ENCODE data around the gene RHBDD3. TPM values are rescaled to one million over a fixed set of nuclear protein-coding genes. Genes with fewer than 3 reads are reported as not detected.

RHBDD3 gene
- total and polyA plus RNA-seq, 12 donors, result 12.2 to 103 (median 45.0) TPM

GRCh38 chr22:29301716-29302401, 34.1 kb upstream of the RHBDD3 start:
- no peaks in the 10 kb centered on the region for H3K27me3 ChIP-seq
- 71 to 86% (median 78%) methylated on average over 14 to 17 of the region's 17 CpGs for WGBS, 4 donors
- intact Hi-C loops (cut with DNase I), result no loop called here
- peak in 1 of 7 donors; percentile 28 for DNase-seq
- peak overlapping the region in 4 of 5 donors; percentile 42 to 88 (median 69) for H3K27ac ChIP-seq
- no peak overlapping the region for H3K4me3 ChIP-seq
- H3K9me3 ChIP-seq (replicated peaks in 1 of 3), result no peaks in the 10 kb centered on the region
- H3K36me3 ChIP-seq (replicated peaks in 1 of 2), result peaks cover 0 to 43% of the 10 kb centered on the region in 2 donors
- TF ChIP-seq CTCF (IDR thresholded peaks at IDR 0.05), result no peak
- no peak for TF ChIP-seq POLR2A (IDR thresholded peaks at IDR 0.05)
- H3K4me1 ChIP-seq (replicated peaks in 1 of 2), result peaks cover 13 to 25% of the 10 kb centered on the region in 2 donors

- peak in 3 of 7 donors; percentile 22 to 53 (median 24) for DNase-seq
- Histone ChIP-seq H3K9me3 (replicated peaks in 1 of 3) (no peaks in the 10 kb centered on the region), H3K36me3 (replicated peaks in 1 of 2) (peaks cover 0 to 52% of the 10 kb centered on the region in 2 donors), H3K27me3 (no peaks in the 10 kb centered on the region), H3K27ac (peak overlapping the region in 1 of 5 donors; percentile 34), H3K4me1 (replicated peaks in 1 of 2) (peaks cover 13 to 18% of the 10 kb centered on the region in 2 donors), H3K4me3 (no peak overlapping the region)
- TF ChIP-seq CTCF (IDR thresholded peaks at IDR 0.05), result no peak
- TF ChIP-seq POLR2A (IDR thresholded peaks at IDR 0.05), result no peak
- 79 to 83% (median 79%) methylated on average over 10 of the region's 10 CpGs for WGBS, 4 donors
- intact Hi-C loops (cut with DNase I), result no loop called here
These were observed 33.2 kb upstream of the RHBDD3 start for GRCh38 chr22:29300807-29301601.

GRCh38 chr22:29300467-29300806, 32.7 kb upstream of the RHBDD3 start:
- Histone ChIP-seq H3K4me1 (replicated peaks in 1 of 2) (peaks cover 13 to 16% of the 10 kb centered on the region in 2 donors), H3K4me3 (no peak overlapping the region), H3K27me3 (no peaks in the 10 kb centered on the region), H3K27ac (peak overlapping the region in 1 of 5 donors; percentile 34), H3K9me3 (replicated peaks in 1 of 3) (no peaks in the 10 kb centered on the region), H3K36me3 (replicated peaks in 1 of 2) (peaks cover 0 to 57% of the 10 kb centered on the region in 2 donors)
- intact Hi-C loops (cut with DNase I), result no loop called here
- DNase-seq, result peak in 1 of 7 donors; percentile 49
- TF ChIP-seq POLR2A (IDR thresholded peaks at IDR 0.05), result no peak
- no peak for TF ChIP-seq CTCF (IDR thresholded peaks at IDR 0.05)
- 67 to 76% (median 70%) methylated on average over 4 of the region's 4 CpGs for WGBS, 4 donors

GRCh38 chr22:29299136-29299900, 31.5 kb upstream of the RHBDD3 start:
- 85 to 92% (median 88%) methylated on average over 19 of the region's 19 CpGs for WGBS, 4 donors
- peak in 2 of 7 donors; percentile 14 to 52 for DNase-seq
- H3K9me3 ChIP-seq (replicated peaks in 1 of 3), result no peaks in the 10 kb centered on the region
- peaks cover 13 to 16% of the 10 kb centered on the region in 2 donors for H3K4me1 ChIP-seq (replicated peaks in 1 of 2)
- no peak overlapping the region for H3K27ac ChIP-seq
- TF ChIP-seq POLR2A (IDR thresholded peaks at IDR 0.05) (no peak), CTCF (IDR thresholded peaks at IDR 0.05) (no peak)
- intact Hi-C loops (cut with DNase I), result no loop called here
- peaks cover 0 to 69% of the 10 kb centered on the region in 2 donors for H3K36me3 ChIP-seq (replicated peaks in 1 of 2)
- no peak overlapping the region for H3K4me3 ChIP-seq
- H3K27me3 ChIP-seq, result no peaks in the 10 kb centered on the region
